ENCODE measurements around the gene VTI1A.

DNA sequence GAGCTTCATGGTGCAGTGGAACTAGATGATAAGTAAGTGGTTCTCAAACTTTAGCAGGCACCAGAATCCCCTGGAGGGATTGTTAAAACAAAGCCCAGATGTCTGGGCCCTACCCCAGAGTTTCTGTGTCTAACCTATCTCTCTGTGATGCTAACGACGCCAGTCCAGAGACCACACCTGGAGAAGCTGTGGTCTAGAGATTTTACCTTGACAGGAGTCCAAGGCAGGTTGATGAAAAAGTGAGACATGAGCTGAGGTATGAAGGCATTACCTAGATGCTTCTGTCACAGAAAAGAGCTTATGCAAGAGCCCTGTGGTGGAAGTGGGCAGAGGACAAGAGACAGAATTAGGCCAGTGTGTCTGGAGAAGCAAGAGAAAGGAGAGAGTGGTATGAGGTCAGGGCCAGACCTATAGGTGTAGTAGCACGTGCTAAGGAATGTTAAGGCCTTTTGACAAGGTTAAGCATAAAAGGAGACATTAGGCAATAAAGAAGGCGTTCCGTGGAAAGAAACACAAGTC lies 318.8 kb downstream of the VTI1A start:
- TF ChIP-seq POLR2A (IDR thresholded peaks at IDR 0.05; ENCODE audit: low read length) = no peak
- TF ChIP-seq GATA1 (IDR thresholded peaks at IDR 0.05; ENCODE audit: low read depth, low read length) = no peak

Measured in erythroblast (primary cell).